Nephron progenitor cell (in vitro differentiated cells): ENCODE data around the gene SPRED2.

Experiments
- DNase-seq: peaks from one replicate; pipeline ENCODE4 v3.0.0; 2021
- H3K27ac Mint-ChIP-seq: 2 replicates; pipeline ENCODE4 v1.8.0; 2021; ENCODE audit warnings: mild to moderate bottlenecking, moderate library complexity, mixed read lengths
- H3K27me3 Mint-ChIP-seq: 2 replicates; pipeline ENCODE4 v1.8.0; 2021; ENCODE audit warnings: mild to moderate bottlenecking, low read depth, mixed read lengths; ENCODE audit not compliant: poor library complexity
- H3K36me3 Mint-ChIP-seq: 2 replicates; pipeline ENCODE4 v1.8.0; 2021; ENCODE audit warnings: low read depth, mixed read lengths
- H3K4me1 Mint-ChIP-seq: 2 replicates; pipeline ENCODE4 v1.8.0; 2021; ENCODE audit warnings: mixed read lengths
- H3K4me3 Mint-ChIP-seq: 2 replicates; pipeline ENCODE4 v1.8.0; 2021; ENCODE audit warnings: mild to moderate bottlenecking, moderate library complexity, mixed read lengths
- H3K9me3 Mint-ChIP-seq: 2 replicates; pipeline ENCODE4 v1.8.0; 2021; ENCODE audit warnings: mild to moderate bottlenecking, moderate library complexity, mixed read lengths
- TF ChIP-seq, protein P1 (sequence below): fragments of 200-600 bp; sonication (generic); IDR thresholded peaks from 2 replicates; pipeline ENCODE4 v1.5.0; 2021; ENCODE audit warnings: antibody characterized with exemption

SPRED2 gene

DNA sequence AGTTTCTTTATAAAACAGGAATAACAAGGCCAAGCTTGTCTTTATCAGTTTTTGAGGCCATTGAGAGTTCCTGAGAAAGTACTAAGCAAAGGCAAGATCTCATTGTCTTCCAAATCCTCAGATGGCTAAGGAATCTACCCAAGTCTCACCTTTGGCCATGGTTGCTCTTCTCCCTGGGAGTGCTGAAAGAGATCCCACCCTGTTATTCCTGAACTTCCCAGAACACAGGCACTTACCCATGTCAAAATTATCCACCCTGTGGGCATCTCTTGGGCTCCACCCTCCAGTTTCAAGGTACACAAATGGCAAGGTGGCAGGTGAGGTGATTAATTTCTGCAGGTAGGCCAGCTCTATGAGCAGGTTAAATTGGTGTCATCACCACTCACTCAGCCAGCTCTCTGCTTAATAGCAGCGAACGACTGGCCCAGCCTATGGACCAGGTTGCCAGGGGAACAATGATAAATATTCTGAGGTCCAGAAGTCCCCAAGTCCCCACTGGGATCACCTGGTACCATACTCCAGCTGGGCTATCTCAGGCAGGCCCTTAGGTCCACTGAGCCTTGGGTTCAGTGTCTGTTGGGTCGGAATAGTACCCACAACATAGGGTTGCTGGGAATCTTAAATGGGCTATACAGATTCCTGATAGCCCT lies 2.3 kb upstream of the SPRED2 start:
- H3K27ac Mint-ChIP-seq: no peak overlapping the region
- H3K36me3 Mint-ChIP-seq: no peaks in the 10 kb centered on the region
- TF ChIP-seq, protein P1, sequence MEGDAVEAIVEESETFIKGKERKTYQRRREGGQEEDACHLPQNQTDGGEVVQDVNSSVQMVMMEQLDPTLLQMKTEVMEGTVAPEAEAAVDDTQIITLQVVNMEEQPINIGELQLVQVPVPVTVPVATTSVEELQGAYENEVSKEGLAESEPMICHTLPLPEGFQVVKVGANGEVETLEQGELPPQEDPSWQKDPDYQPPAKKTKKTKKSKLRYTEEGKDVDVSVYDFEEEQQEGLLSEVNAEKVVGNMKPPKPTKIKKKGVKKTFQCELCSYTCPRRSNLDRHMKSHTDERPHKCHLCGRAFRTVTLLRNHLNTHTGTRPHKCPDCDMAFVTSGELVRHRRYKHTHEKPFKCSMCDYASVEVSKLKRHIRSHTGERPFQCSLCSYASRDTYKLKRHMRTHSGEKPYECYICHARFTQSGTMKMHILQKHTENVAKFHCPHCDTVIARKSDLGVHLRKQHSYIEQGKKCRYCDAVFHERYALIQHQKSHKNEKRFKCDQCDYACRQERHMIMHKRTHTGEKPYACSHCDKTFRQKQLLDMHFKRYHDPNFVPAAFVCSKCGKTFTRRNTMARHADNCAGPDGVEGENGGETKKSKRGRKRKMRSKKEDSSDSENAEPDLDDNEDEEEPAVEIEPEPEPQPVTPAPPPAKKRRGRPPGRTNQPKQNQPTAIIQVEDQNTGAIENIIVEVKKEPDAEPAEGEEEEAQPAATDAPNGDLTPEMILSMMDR: no peak
- no peak for DNase-seq
- H3K4me1 Mint-ChIP-seq: peaks cover 50% of the 10 kb centered on the region
- no peaks in the 10 kb centered on the region for H3K9me3 Mint-ChIP-seq
- H3K4me3 Mint-ChIP-seq: peak overlapping the region; percentile 95
- peaks cover 10% of the 10 kb centered on the region for H3K27me3 Mint-ChIP-seq

- Mint-ChIP-seq H3K27ac (peak overlapping the region; percentile 83), H3K27me3 (peaks cover 8% of the 10 kb centered on the region), H3K4me3 (peak overlapping the region; percentile 95), H3K36me3 (peaks cover under 1% of the 10 kb centered on the region), H3K4me1 (peaks cover 34% of the 10 kb centered on the region), H3K9me3 (no peaks in the 10 kb centered on the region)
- DNase-seq: peak; percentile 59
- TF ChIP-seq, protein P1: no peak
Observed at GRCh38 chr2:65431421-65432226, 775 bp downstream of the SPRED2 start.

GRCh38 chr2:65430603-65431420 lies 1.6 kb downstream of the SPRED2 start:
- Mint-ChIP-seq H3K36me3 (peaks cover 4% of the 10 kb centered on the region), H3K4me1 (peaks cover 33% of the 10 kb centered on the region), H3K27ac (peak overlapping the region; percentile 86), H3K9me3 (no peaks in the 10 kb centered on the region), H3K4me3 (peak overlapping the region; percentile 95), H3K27me3 (peaks cover 5% of the 10 kb centered on the region)
- DNase-seq: peak; percentile 70
- TF ChIP-seq, protein P1: no peak

DNA sequence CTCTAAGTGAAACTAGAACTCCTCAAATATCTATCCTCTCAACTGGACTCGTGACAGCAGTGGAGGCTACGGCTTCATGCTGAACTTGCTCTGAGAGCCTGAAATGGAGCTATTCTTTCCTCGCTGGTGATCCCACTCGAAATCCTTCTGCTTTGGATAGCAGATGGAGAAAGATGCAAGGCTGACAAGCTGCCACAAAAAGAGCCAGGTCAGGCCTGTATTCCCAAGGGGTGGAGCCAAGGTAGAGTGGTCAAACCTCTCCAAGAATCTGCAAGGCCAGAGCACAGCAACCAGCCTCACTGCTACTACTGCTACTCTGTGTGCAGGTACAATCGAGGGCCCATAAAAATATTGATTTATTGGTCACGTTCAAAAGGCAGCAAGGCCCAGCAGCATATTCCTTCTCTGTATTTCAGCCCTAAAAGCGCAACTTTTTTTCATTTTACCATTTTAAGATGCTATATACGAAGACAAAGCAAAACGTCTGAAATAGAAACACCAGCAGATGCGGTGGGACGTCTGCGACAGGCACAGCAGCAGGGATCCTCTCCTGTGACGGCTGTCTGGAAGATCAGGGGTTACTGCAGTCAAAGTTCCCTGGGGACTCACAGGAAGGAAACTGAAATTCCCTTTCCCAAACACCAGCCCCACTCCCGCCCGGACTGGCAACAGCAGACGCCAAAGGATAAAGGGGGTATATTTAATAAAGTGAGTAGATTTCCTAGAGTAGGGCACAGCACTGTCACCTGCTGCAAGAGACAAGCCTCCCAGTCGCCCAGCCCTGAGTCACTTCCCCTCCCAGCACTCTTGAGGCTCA lies 2.4 kb downstream of the SPRED2 start:
- DNase-seq: peak; percentile 32
- Mint-ChIP-seq H3K27ac (peak overlapping the region; percentile 86), H3K27me3 (peaks cover 5% of the 10 kb centered on the region), H3K9me3 (no peaks in the 10 kb centered on the region), H3K4me1 (peaks cover 28% of the 10 kb centered on the region), H3K4me3 (peak overlapping the region; percentile 95), H3K36me3 (peaks cover 5% of the 10 kb centered on the region)
- TF ChIP-seq, protein P1: no peak

DNA sequence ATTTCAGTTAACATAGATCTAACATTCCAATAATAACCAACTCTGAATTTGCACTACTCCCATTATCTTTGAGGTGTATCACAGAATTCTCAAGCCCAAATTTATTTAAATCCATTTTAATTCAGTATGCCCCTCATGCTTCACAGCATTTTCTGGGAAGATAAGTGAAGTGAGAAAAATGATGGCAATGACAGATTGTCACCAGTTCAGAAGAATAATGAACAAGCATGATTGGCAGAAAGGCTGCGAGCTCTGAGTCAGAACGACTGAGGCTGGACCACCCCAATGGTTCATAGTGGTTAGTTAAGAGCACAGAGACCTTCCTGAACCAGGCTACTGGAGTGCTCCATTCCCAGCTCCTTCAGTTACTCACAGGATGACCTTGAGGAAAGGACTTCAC lies 4.9 kb downstream of the SPRED2 start:
- Mint-ChIP-seq H3K36me3 (peaks cover 10% of the 10 kb centered on the region), H3K9me3 (no peaks in the 10 kb centered on the region), H3K4me1 (peaks cover 27% of the 10 kb centered on the region), H3K4me3 (no peak overlapping the region), H3K27me3 (peaks cover 3% of the 10 kb centered on the region), H3K27ac (no peak overlapping the region)
- no peak for DNase-seq
- TF ChIP-seq, protein P1: no peak
